ENCODE results near the gene LRRC72.

DNA sequence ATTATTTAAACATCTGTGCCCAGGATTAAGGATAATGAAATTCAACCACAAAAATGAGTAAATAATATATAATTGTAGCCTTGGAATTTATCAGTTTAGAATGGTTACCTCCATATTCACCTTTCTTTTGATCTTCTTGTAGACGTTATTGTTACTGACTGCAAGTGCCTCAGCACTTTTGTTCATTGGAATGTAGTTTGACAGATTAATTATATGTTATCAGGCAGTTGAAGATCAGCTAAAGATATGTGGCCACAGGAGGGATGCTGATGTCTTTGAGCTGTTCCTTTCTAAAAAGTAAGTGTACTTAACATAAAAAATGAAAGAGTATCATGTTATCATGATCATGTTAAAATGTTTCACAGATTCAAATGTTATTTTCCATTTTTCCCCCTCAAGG lies 5.6 kb downstream of the LRRC72 start:
- TF ChIP-seq, protein P1, sequence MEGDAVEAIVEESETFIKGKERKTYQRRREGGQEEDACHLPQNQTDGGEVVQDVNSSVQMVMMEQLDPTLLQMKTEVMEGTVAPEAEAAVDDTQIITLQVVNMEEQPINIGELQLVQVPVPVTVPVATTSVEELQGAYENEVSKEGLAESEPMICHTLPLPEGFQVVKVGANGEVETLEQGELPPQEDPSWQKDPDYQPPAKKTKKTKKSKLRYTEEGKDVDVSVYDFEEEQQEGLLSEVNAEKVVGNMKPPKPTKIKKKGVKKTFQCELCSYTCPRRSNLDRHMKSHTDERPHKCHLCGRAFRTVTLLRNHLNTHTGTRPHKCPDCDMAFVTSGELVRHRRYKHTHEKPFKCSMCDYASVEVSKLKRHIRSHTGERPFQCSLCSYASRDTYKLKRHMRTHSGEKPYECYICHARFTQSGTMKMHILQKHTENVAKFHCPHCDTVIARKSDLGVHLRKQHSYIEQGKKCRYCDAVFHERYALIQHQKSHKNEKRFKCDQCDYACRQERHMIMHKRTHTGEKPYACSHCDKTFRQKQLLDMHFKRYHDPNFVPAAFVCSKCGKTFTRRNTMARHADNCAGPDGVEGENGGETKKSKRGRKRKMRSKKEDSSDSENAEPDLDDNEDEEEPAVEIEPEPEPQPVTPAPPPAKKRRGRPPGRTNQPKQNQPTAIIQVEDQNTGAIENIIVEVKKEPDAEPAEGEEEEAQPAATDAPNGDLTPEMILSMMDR (IDR thresholded peaks at IDR 0.05): no peak
- no peak for TF ChIP-seq POLR2A (IDR thresholded peaks at IDR 0.05)

All from transverse colon (tissue), 3 donors.